ENCODE measurements around the gene UTP4. TPM values are rescaled to one million over a fixed set of nuclear protein-coding genes. Genes with fewer than 3 reads are reported as not detected.

The UTP4 gene
- 37.2 TPM for polyA plus RNA-seq (ENCODE audit: insufficient read length)

DNA sequence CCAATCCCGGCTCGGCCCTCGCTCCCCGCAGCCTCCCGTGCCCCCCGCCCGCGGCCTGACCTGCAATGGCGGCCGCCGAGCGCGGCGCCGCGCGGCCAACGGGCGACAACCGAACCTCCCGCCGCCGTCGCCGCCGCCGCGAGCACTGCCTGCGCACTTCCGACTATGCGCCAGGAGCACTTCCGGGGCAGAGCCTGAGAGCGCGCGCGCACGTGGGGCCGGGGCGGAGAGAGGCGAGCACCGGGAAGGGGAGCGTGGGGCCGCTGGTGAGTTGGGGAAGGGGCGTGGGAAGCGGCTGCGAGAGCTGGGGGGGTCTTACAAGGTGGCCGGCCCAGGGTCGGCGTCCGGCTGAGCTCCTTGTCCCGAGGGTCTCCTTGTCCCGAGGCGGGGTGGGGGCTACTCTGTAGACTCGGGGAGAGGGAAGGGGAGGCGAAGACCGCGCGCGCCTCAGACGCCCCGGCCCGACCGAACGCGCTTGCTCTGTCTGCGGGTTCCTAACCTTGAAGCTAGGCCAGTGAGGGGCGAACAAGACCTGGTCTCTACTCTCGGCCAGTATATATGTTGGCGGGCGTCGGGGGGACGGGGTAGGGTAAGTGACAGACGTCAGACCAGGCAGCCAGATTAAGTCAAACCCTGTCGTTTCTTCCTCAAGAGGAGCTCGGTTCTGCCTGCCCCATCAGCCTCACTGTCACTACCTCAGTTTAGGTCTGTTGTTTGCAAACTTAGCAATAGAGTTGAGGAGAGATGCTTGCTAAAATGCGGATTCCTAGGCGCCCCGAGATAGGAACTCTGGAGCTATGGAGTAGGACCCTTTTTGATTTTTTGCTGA is at the start of gene UTP4, which contains the start of gene CHTF8:
Gene UTP4 (plus strand): TSS at position 226 of the 829 bp plus-strand sequence. CDS start 811 bp downstream, outside the sequence.
Gene CHTF8 (minus strand): TSS at position 165 of the 829 bp plus-strand sequence. CDS start 11,130 bp downstream, outside the sequence.
- DNase-seq = peak; percentile 89

DNA sequence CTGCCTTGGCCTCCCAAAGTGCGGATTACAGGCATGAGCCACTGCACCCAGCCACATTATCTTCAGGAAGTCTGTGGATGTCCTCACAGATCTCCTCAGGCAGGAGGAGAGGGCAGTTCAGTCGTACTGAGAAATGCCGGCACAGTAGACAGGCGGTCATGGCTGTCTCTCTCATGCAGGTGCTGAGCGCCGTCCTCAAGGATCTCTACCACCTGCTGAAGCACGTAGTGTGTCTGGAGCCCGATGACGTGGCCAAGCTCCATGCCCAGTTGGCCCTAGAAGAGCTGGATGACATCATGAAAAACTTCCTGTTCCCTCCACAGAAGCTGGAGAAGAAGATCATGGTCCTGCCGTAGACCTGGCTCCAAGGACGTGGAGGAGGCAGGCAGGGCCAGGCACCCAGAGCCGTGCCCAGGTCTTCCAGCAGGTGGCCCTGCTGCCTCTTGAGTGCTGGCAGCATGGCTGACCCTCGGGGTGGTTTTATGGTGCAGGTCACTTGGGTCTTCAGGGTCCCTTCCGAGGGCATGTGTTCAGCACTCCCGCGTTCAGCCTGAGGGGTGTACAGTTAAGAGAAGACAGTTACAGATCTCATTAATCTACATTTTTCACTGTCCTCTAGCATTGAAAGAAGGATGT is 49.0 kb upstream of the UTP4 start:
- no peak for DNase-seq

DNA sequence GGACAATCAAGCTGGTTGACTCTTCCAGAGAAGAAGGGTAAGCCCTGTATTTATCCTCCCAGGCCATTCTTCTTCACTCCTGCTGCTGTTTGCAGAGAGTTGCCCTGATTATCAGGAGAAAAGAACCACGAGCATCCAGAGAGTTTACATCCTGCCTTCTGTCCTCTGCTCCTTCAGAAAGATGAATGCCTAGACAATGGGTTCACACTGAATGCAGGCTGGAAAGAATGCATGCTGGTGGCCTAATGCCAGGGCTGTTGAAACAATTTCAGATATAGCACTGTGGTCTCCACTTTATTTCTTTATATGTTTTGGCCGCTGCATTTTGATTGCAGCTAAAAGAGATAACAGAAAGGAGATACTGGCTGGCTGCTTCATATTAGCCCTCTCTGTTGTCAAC is 48.2 kb upstream of the UTP4 start:
- no peak for DNase-seq

DNA sequence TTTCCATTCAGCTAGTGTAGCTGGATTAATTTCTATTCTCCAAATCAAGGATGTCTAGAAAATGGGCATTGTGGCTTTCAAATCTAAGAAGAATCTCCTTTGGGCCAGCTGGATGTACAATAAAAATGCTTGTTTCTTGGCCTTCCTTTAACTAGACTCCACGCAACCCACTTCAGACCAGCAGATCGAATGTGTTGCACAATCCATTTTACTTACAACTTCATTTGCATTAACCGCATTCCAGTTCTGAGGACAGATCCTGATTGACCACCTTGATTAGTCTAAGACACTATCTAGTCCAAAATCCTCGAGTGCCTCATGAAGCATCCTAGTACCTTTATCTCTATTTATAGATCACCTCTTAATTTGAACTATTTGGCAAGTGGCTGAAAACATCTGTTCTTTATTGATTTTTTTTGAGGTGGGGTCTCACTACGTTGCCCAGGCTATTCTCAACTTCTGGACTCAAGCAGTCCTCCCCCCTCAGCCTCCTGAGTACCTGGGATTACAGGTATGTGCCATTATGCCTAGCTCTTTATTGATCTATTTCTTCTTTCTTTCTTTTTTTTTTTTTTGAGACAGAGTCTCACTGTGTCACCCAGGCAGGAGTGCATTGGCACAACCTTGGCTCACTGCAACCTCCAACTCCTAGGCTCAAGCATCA is 47.3 kb upstream of the UTP4 start:
- DNase-seq = no peak

DNA sequence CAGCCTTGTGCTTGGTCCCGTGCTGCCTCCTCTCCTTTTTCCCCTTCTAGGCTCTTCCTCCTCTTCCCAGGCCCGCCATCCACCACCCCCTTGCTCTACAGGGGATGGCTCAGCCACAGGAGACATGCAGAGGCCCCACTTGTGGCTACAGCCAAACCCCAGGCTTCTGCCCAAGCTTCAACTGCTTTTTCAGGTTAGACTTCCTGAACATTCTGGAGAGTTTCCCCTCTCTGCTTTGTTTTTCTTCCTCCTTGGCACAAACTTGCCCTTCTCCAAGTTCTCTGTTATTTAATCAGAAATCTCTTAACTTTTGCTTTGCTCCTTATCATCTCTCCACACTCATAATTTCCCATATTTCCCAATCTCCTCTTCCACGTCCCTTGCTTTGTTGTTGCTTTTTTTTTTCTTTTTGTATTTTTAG is 45.3 kb upstream of the UTP4 start:
- DNase-seq = no peak

DNA sequence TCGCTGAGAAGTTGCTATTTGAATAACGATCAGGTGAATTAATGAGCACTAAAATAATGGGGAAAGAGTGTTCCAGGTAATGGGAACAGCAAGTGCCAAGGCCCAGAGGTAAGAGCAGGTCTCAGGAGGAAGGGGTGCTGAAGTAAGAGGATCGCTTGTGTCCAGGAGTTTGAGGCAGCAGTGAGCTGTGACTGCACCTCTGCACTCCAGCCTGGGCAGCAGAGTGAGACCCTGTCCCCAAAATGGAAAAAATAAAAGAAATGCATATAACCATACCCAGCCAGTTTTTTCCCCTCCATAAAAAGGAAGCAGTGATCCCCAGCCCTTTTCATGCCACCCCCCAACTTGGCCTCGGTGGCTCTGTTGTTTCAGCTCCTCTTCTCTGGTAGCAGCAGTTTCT is 43.8 kb upstream of the UTP4 start:
- DNase-seq = no peak

DNA sequence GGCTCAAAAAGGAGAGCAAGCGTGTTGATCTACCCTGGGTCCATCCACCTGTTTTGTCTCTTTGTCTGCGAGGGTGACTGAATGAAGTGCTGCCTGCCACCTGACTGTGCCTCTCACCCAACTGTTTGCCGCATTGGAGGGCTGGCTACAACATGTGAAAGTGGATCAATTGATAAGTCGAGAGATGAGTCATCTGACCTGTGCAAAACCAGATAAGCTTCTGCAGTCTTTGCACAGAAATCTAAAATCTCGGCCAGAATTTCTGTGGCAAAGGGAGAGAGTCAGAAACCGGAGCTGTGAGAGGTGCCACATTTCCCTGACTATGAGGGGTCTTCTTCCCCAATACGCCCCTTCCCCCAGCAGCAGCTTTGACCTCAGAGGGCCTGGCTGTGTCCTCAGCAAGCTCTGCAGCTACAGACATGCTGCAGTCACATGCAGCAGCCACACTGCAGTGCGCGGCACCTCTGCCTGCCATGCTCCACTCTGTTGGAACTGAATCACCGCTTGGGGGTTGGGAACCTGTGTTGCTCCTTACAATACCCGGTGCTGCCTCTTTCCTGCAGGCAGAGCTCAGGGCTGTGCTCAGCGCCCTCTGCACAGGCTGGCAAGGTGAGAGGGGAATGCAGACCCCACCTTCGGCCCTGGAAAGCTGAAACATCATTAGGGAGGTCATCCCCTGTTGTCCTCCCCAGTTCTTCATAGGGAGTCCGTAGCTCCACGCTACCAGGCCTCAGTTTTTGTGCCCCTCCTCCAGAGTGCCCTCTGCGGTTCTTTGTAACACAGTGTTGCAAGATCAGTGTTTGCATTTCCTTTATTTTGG is 43.1 kb upstream of the UTP4 start:
- DNase-seq = no peak

DNA sequence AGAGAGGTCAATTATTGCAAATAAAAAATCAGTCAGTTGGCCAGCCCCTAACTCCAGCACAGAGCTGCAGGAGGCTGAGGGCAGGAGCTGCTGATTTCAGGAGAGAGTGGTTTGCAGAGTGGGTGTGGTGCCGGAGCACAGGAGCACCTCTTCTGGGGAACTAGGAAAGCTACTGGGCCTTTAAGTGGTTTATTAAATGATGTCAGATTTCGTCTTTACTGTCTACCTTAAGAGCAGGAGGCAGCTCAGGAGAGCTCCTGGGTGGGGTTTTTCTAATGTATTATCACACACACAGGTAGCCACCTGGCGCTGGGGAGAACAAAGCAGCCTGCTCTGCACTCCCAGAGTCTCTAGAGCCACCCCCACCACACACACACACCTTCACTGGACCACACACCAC is 38.5 kb upstream of the UTP4 start:
- no peak for DNase-seq

DNA sequence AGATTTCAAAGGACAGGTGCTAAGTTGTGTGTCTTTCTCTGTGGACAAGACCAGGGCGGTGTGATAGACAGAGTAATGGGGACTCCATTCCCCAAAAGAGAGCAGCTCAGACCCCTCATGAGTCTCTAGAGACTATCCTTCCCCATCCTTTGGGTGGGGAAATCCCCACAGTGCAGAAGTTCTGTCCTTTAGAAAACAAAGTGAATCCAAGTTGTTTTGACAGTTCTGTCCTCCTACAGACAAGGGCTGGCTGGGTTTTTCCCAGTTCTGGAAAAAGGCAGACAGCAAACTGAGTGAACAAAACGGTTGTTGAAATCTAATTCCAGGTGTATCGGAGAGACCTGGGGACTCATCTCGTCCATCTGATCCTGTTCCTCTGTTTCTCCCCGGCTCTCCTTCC is 37.9 kb upstream of the UTP4 start:
- DNase-seq = no peak

DNA sequence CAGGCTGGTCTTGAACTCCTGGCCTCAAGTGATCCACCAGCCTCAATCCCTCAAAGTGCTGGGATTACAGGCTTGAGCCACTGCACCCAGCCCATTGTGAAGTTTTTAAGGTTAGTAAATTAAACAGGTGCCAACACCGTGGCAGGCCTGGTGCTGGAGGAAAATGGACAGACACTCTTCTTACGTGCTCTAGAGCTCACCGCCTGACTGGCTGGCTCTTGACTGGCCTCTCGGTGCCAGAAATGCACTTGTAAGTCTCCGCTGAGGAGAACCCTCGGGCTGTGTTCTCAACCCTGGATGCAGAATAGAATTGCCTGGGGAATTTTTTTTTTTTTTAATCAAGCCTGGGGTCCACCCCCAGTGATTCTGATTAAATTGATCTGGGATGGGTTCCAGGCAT is 37.3 kb upstream of the UTP4 start:
- no peak for DNase-seq

DNA sequence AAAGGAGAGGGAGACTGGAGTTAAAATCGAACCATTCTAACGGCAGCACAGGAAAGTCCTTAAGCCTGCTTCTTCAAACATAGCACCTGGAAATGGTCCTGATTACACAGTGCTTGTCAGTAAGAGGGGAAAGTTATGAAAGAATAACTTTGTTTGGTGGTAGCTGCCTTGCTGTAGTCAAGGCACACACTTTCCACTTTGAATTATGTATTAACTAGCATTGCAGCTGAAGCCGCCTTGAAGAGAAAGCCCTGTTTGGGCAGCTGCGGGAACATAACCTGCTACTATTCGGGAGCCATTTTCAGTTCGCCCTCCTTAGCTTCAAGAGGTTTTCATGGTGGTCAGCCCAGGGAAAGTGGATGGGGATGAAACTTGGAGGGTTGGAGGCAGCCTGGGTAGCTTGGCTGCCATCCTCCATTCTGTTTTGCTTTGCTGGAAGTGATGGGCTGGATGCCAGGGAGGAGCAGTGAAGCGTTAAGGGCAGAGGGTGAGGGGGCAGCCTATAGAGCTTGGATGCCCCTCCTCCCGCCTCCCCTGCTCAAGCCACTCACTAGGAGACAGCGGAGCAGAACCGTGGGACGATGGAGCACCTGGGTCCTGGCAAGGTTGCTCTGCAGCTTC is 32.3 kb upstream of the UTP4 start:
- no peak for DNase-seq

DNA sequence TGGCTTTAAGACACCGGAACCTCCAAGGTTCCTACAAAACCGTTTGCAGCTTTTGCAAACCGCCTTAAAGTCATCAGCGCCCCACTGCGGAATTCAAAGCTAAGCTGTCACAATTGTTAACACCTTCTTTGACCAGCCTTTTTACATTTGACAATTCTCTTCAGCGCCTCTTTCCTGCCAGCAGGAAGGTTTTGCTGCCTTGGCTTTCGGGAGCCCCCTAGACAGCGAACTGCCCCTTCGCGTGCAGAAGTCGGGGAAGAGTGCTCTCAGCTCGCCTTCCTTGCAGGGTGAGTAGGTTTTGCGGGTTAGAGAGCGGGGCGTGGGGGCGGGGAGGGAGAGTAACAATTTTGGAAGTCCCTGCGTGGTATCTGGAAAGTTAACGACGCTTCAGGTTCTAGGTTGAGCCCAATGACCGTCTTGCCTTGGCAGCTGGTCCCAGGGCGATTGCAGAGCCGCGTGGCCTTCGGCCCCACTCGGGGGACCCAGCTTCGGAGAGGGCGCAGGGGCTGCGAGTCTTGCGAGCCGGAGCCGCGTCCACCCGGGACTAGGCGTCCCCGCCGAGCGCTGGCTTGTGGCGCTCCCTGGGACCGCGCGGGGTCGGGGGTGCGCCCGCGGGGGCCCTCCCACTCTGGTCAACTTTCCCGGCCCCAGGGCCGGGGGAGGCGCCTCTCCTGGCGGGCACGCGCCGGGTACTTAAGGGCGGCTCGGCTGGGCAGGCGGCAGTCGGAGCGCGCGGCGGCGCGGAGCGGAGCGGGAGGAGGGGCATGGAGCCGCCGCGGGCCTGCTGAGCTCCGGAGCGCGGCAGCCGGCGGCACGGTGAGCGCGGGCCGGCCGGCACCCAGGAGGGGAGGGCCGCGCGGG is 26.7 kb upstream of the UTP4 start, which contains the start of gene HAS3:
Gene HAS3 (plus strand): TSS at position 153 of the 861 bp plus-strand sequence. CDS start 3,743 bp downstream, outside the sequence.
- no peak for DNase-seq

DNA sequence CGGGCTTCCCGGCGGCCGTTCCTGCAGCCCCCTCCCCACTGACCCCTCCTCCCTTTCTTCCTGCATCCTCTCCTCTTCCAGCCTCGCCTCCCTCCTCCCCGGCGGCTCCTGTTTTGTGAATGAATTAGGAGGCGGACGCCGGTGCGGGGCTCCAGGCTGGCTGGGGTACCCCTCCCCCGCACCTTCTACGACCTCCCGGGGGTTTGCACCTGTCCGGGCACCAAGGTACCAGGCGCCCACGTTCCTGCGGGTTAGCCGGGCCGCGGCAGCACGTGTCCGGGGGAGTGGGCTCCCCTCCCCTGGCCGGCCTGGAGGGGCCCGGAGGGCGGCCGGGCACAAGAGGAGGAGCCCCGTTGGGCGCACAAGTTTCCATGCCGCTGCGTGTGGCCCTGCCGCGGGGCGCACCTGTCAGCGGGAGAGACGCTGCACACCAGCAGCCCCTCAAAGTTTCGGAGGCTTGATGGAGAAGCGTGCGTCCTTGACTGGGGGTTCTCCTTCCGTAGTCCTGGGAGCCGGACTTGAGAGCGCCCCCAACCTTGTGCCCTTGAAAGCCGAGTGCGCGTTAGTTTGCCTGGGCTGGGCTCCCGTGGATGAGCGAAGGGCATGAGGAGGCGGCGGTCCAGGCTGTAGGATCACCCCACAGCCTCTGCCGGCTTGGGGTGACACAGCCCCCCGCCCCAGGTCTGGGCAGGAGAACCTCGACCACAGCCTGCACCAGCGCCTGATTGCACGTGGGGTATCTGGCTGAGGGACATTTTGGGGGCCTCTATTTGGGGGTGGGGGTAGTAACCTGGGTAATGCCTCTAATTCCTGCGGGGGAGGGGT is 25.7 kb upstream of the UTP4 start:
- no peak for DNase-seq

DNA sequence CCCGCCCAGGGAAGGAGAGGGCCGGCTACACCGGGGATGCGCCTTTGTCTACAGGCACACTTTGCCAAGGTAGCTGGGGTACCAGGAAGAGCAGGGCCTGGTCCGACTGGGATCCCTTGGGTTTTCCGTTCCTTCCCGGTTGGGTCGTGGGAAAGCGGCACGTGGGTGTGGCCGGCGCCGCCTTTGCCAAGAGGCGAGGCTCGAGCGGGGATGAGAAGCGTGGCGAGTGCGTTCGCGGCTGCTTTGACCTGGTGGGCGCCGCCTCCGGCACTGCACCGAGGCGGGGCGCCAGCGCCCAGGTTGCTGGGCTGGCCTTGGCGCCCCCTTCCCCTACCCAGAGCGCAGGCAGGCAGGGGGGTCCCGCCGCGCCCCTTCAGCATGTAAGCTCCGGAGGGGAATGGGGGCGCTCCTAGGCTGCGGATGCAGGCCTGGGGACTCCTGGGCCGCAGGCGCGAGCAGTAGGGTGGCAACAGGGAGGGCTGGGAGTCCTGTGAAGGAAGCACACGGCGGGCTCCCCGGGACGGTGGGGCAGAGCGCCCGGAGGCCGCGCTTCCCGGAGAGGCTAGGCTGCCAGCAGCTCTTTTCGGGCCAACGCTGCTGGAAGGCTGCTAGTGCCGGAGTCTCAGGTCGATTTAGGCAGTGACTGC is 25.0 kb upstream of the UTP4 start:
- peak; percentile 18 for DNase-seq

DNA sequence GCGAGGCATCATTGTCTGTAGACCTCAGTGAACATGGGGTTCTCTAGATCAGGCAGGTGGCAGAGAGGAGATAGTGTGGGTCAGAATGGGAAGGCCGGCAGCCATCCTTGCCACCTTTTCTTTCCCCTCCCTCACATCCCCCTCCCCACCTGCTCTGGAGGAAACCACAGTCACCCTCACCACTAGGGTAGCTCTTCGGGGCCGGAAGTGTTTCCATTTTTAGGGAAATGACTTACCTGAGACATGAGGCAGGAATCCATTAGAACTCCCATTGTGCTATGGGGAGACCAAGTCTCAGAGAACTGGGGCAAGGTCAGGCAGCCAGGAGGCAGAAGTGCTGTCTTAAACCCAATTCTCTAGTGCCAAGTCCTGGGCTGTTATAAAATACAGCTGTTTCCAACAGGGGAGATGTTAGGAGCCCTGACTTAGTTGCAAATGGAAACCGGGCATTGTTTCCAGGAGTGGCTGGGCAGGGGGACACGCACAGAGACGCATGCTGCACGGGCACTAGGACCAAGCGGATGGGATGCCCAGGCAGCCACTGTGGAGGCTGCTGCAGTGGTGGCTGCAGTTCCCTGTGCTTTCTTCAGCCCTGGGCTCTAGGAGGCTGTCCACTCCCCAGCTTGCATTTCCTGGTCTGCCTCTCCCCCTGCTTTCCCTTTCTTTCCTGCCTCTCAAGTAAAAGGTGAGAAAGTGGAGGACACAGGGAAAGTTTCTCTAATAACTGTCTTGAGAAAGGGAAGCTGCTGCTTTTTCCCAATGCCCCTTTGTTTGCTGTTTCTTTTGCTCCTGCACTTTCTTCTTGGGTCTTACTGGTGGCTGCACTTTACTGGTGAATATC is 24.2 kb upstream of the UTP4 start:
- no peak for DNase-seq

DNA sequence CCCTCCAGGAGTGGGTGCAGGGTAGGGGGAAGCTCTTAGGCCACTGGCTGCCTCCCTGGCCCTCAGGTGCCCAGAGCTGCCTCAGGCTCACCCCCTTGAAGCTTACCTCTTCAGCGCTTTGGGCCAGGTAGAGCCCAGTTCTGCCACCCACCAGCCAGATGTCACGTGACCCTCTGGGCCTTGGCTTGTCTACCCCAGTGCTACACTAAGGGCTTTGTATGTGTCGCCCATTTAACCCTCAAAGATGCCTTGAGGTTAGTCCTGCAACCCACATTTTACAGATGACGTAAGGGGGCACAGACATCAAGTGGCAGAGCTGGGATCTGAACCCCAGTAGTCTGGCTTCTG is 23.6 kb upstream of the UTP4 start:
- DNase-seq = no peak

DNA sequence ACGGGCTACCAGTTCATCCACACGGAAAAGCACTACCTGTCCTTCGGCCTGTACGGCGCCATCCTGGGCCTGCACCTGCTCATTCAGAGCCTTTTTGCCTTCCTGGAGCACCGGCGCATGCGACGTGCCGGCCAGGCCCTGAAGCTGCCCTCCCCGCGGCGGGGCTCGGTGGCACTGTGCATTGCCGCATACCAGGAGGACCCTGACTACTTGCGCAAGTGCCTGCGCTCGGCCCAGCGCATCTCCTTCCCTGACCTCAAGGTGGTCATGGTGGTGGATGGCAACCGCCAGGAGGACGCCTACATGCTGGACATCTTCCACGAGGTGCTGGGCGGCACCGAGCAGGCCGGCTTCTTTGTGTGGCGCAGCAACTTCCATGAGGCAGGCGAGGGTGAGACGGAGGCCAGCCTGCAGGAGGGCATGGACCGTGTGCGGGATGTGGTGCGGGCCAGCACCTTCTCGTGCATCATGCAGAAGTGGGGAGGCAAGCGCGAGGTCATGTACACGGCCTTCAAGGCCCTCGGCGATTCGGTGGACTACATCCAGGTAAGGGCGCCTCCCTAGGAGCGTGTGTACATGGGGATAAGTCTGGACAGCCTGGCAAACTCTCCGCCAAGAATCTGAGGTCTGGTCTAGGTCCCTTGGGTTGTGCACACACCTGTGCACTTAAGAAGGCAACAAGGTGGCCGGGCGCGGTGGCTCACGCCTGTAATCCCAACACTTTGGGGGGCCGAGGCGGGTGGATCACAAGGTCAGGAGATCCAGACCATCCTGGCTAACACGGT is 22.8 kb upstream of the UTP4 start:
- no peak for DNase-seq

DNA sequence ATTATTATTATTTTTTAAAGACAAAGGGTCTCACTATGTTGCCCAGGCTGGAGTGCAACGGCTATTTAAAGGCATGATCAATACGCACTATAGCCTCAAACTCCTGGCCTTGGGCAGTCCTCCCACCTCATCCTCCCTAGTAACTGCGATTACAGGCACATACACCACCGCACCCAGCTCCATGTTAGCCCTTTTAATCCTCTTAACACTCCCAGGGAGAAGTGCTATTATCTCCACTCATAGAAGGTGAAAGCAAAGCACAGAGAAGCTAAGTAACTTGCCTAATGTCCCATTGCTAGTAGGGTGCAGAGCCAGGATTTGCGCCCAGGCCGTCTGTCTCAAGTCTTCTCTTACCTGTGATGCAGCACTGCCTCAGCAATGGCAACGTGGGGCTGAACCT is 22.0 kb upstream of the UTP4 start:
- DNase-seq = no peak

Measured in hindlimb muscle (tissue), 1 donor.